Measurements from ENCODE around the gene VENTX.

VENTX gene

GRCh38 chr10:133274751-133275683 lies 37.4 kb downstream of the VENTX start:
- no peak for DNase-seq

GRCh38 chr10:133275684-133276092 lies 38.0 kb downstream of the VENTX start:
- no peak for DNase-seq

- no peak for DNase-seq
These were observed 38.4 kb downstream of the VENTX start for GRCh38 chr10:133276100-133276434.

- no peak for DNase-seq
These were observed 39.0 kb downstream of the VENTX start, which contains the start of gene ADAM8 for GRCh38 chr10:133276435-133277201. ADAM8 (minus strand) TSS chr10:133276868; CDS start chr10:133276817, 51 bp downstream.

- DNase-seq: no peak
These were observed 39.8 kb downstream of the VENTX start for GRCh38 chr10:133277277-133277992.

- no peak for DNase-seq
These were observed 40.4 kb downstream of the VENTX start for GRCh38 chr10:133277993-133278576.

GRCh38 chr10:133278577-133279265 lies 41.1 kb downstream of the VENTX start:
- peak in 3 of 14 donors; percentile 27 to 59 (median 34) for DNase-seq

- no peak for DNase-seq
These were observed 41.9 kb downstream of the VENTX start for GRCh38 chr10:133279326-133280226.

GRCh38 chr10:133280391-133281059 lies 42.9 kb downstream of the VENTX start:
- no peak for DNase-seq

GRCh38 chr10:133281084-133281483 lies 43.4 kb downstream of the VENTX start:
- no peak for DNase-seq

GRCh38 chr10:133281628-133282372 lies 44.1 kb downstream of the VENTX start:
- no peak for DNase-seq

GRCh38 chr10:133282846-133283390 lies 45.3 kb downstream of the VENTX start:
- DNase-seq: no peak

GRCh38 chr10:133283931-133284330 lies 46.3 kb downstream of the VENTX start:
- DNase-seq: no peak

GRCh38 chr10:133285217-133285616 lies 47.6 kb downstream of the VENTX start:
- no peak for DNase-seq

GRCh38 chr10:133286366-133286765 lies 48.7 kb downstream of the VENTX start:
- no peak for DNase-seq

- DNase-seq: no peak
These were observed 50.3 kb downstream of the VENTX start for GRCh38 chr10:133287832-133288500.

- no peak for DNase-seq
These were observed 52.1 kb downstream of the VENTX start for GRCh38 chr10:133289761-133290160.

Measured in C1 segment of cervical spinal cord (tissue), 14 donors.